Measurements from ENCODE around the gene THAP6.

GRCh38 chr4:75549019-75549418 is 34.7 kb downstream of the THAP6 start:
- TF ChIP-seq POLR2AphosphoS5 (IDR thresholded peaks at IDR 0.05; ENCODE audit: insufficient read depth, low read depth, low read length) (no peak), CTCF (IDR thresholded peaks at IDR 0.05; ENCODE audit: extremely low read depth in 1 of 2, insufficient read depth in 1 of 2, low read depth in 1 of 2, low read length in 2 of 2) (no peak), EZH2 (IDR thresholded peaks at IDR 0.05; ENCODE audit: borderline replicate concordance, low read depth, low read length, severe bottlenecking) (no peak), POLR2A (IDR thresholded peaks at IDR 0.05; ENCODE audit: low read depth, low read length) (no peak), GATA2 (IDR thresholded peaks at IDR 0.05; ENCODE audit: insufficient read depth, insufficient read length, low read depth, low read length) (no peak)

Measured in endothelial cell of umbilical vein (primary cell).